Spleen (tissue), 11 donors: ENCODE measurements around the gene TMEM170A. TPM values are rescaled to one million over a fixed set of nuclear protein-coding genes. Genes with fewer than 3 reads are reported as not detected.
"Not testable (repeated sequence)": the region's sequence is repeated elsewhere in the genome, so short reads cannot be mapped to it uniquely, and the experiment has no call there.

ENCODE experiments used
- DNase-seq: peaks from one replicate; pipeline ENCODE4 v3.0.0-alpha.2; 2020
- H3K27ac ChIP-seq, 8 donors: fragments of 200-600 bp; sonication (generic) in 7 of 8; 1 replicate in 4 of 8; 2 replicates in 4 of 8; pipeline versions ENCODE4 v1.5.0 to v1.8.0; 2016 to 2021; ENCODE audit warnings: inconsistent platforms in 4 of 8, mild to moderate bottlenecking in 4 of 8, moderate library complexity in 1 of 8
- H3K27me3 ChIP-seq, 7 donors: fragments of 200-600 bp; sonication (generic) in 6 of 7; replicated peaks in 1 of 7; 1 replicate in 4 of 7; 2 replicates in 3 of 7; pipeline versions ENCODE4 v1.5.0 to v1.8.0; 2016 to 2021; ENCODE audit warnings: inconsistent platforms in 3 of 7, mild to moderate bottlenecking in 1 of 7
- H3K36me3 ChIP-seq, 6 donors: fragments of 200-600 bp; sonication (generic) in 5 of 6; 1 replicate in 4 of 6; 2 replicates in 2 of 6; pipeline versions ENCODE4 v1.5.0 to v1.8.0; 2016 to 2021; ENCODE audit warnings: inconsistent platforms in 2 of 6
- H3K4me1 ChIP-seq, 6 donors: fragments of 200-600 bp; sonication (generic) in 5 of 6; 1 replicate in 3 of 6; 2 replicates in 3 of 6; pipeline versions ENCODE4 v1.5.0 to v1.8.0; 2016 to 2021; ENCODE audit warnings: inconsistent platforms in 3 of 6
- H3K4me3 ChIP-seq, 8 donors: fragments of 200-600 bp; sonication (generic) in 7 of 8; 1 replicate in 4 of 8; 2 replicates in 4 of 8; pipeline versions ENCODE4 v1.5.0 to v1.8.0; 2016 to 2021; ENCODE audit warnings: inconsistent platforms in 4 of 8, mild to moderate bottlenecking in 4 of 8, moderate library complexity in 2 of 8
- H3K9me3 ChIP-seq, 8 donors: fragments of 200-600 bp; sonication (generic) in 7 of 8; 1 replicate in 4 of 8; 2 replicates in 4 of 8; pipeline versions ENCODE4 v1.5.0 to v1.8.0; 2016 to 2021; ENCODE audit warnings: inconsistent platforms in 4 of 8
- POLR2A ChIP-seq, 3 donors: fragments of 450-650 bp; IDR thresholded peaks; one replicate each; pipeline ENCODE4 v1.5.1; 2017; ENCODE audit warnings: antibody characterized with exemption in 3 of 3, mild to moderate bottlenecking in 1 of 3
- POLR2AphosphoS5 ChIP-seq, 3 donors: sonication (generic); formaldehyde crosslinking; IDR thresholded peaks; one replicate each; pipeline ENCODE4 v1.5.1; 2017; ENCODE audit warnings: antibody characterized with exemption in 3 of 3
- WGBS, 5 donors: extraction: QIAGEN DNeasy Blood & Tissue Kit in 3 of 5; methylation state at CpG; one replicate each; pipeline versions ENCODE4 v1.1.5 to v1.1.7; 2013 to 2018; 5-methylcytosine and 5-hydroxymethylcytosine counted together
- intact Hi-C: fragments of 100-400 bp; cut with DNase I; formaldehyde crosslinking; loops from one replicate; pipeline ENCODE4 v1.15.0; 2023; ENCODE audit warnings: low total_unique reads
- polyA plus RNA-seq, 3 donors: library from polyadenylated mRNA; stranded (reverse); fragments of 200-250 nt; gene quantifications; one replicate each; pipeline ENCODE4 v1.2.1, GENCODE V29; 2013
- total RNA-seq, 7 donors: library from RNA; depleted of rRNA in 3 of 7; stranded (reverse); fragments of >200 nt in 3 of 7; fragmentation: NEBNext Ultra II Directional in 4 of 7; extraction: Animal tissue kit (Norgen Biotek cat#: 25700) in 4 of 7; gene quantifications; one replicate each; pipeline versions ENCODE4 v1.1.0 to v1.2.1, GENCODE V29; 2016 to 2021
- TF ChIP-seq, protein P1 (sequence below), 11 experiments: fragments of 200-600 bp in 7 of 11; fragments of 450-650 bp in 4 of 11; sonication (generic) in 4 of 11; IDR thresholded peaks in 8 of 11; conservative IDR thresholded peaks in 3 of 11; 1 replicate in 7 of 11; 2 replicates in 4 of 11; pipeline versions ENCODE4 v1.4.0 to v1.8.0; 2016 to 2021; ENCODE audit warnings: antibody characterized with exemption in 11 of 11, inconsistent platforms in 4 of 11, mild to moderate bottlenecking in 1 of 11
- donor health status: healthy with polysubstance abuse.
- donor health status: DM: no; HTN: no; CAD: no; lungs with moderate emphysema.
- donor health status: DM: no; HTN: no; CAD: no.
- donor health status: Bipolar disorder and iron deficiency.
- donor health status: healthy.
- donor health status: DM: no; HTN: no; CAD: no.
- donor health status: DM: yes; HTN: yes; CAD: no.

The TMEM170A gene
- total and polyA plus RNA-seq, 10 donors = 6.1 to 54.0 (median 31.4) TPM

DNA sequence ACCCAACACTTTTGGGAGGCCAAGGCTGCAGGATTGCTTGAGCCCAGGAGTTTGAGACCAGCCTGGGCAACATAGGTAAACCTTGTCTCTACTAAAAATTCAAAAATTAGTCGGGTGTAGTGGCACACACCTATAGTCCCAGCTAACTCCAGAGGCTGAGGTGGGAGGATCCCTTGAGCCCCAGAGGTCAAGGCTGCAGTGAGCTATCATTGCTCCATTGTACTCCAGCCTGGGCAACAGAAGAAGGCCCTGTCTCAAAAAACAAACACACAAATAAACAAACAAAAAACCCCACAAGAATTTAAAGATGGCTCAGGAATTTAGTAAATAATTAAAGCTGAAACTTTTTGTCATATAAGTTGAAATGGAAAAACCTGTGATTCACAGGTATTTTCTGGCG is 2.3 kb upstream of the TMEM170A start:
- no peak for TF ChIP-seq POLR2AphosphoS5 (IDR thresholded peaks at IDR 0.05)
- TF ChIP-seq, protein P1, sequence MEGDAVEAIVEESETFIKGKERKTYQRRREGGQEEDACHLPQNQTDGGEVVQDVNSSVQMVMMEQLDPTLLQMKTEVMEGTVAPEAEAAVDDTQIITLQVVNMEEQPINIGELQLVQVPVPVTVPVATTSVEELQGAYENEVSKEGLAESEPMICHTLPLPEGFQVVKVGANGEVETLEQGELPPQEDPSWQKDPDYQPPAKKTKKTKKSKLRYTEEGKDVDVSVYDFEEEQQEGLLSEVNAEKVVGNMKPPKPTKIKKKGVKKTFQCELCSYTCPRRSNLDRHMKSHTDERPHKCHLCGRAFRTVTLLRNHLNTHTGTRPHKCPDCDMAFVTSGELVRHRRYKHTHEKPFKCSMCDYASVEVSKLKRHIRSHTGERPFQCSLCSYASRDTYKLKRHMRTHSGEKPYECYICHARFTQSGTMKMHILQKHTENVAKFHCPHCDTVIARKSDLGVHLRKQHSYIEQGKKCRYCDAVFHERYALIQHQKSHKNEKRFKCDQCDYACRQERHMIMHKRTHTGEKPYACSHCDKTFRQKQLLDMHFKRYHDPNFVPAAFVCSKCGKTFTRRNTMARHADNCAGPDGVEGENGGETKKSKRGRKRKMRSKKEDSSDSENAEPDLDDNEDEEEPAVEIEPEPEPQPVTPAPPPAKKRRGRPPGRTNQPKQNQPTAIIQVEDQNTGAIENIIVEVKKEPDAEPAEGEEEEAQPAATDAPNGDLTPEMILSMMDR (IDR thresholded peaks at IDR 0.05 in 8 of 11, conservative IDR thresholded peaks at IDR 0.05 in 3 of 11) = no peak

DNA sequence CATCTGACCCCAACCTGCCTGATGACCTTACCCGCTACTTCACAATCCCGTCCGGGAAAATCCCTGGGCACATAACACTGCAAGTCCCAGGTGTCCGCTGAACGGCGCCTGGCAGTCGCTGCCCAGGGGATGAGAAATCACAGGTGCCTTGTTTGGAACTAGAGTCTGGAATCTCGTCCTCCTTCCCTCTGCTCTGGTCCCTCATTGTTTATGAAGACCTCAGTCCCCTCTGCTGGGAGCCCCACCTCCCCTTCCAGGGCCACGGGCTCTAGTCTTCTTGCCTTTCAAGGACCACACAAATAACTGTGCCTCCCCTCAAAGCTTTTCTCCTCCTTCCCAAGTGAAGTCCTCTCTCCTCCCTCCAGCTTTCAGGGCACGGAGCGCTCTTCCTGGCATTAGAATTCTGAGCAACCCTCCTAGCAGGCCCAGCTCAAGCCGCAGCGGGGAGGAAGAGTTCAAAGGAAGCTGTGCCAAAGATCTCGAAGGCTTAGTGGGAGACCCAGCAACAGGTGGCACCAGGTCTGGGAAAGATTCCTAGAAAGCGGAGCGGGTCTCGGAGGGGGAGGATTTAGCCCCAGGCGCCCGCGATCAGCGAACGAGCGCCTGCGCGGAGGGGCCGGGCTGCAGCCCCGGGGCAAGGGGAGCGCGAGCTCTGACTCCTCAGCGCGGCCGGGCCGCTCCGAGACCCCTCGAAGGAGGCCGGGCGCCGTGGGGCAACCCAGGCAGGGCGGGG is 934 bp downstream of the TMEM170A start:
- 5 to 7% (median 6%) methylated on average over 25 to 39 of the region's 39 CpGs for WGBS, 5 donors
- H3K4me3 ChIP-seq = peak overlapping the region; percentile 83 to 97 (median 93)
- H3K36me3 ChIP-seq, H3K9me3 ChIP-seq, H3K27me3 ChIP-seq: not testable (repeated sequence)
- H3K4me1 ChIP-seq = peaks cover 0 to 61% (median 38%) of the 10 kb centered on the region in 6 donors
- H3K27ac ChIP-seq = peak overlapping the region; percentile 96 to 100 (median 98)
- DNase-seq = peak; percentile 74
- intact Hi-C loops = loop anchor here (10.0 kb wide), 2 partner anchors 91 to 161 kb away; partner anchors contain the start of genes ADAT1 and TMEM231

More for the DNA sequence above, 2.3 kb upstream of the TMEM170A start:
- Histone ChIP-seq H3K27me3 (no peaks in the 10 kb centered on the region), H3K4me1 (peaks cover 0 to 42% (median 24%) of the 10 kb centered on the region in 6 donors), H3K27ac (no peak overlapping the region), H3K9me3 (no peaks in the 10 kb centered on the region), H3K36me3 (no peaks in the 10 kb centered on the region), H3K4me3 (no peak overlapping the region)
- DNase-seq = no peak
- WGBS, 5 donors = 82 to 95% (median 88%) methylated on average over 2 of the region's 2 CpGs
- intact Hi-C loops = loop anchor here (10.0 kb wide), 2 partner anchors 88 to 158 kb away; partner anchors contain the start of genes ADAT1 and TMEM231

DNA sequence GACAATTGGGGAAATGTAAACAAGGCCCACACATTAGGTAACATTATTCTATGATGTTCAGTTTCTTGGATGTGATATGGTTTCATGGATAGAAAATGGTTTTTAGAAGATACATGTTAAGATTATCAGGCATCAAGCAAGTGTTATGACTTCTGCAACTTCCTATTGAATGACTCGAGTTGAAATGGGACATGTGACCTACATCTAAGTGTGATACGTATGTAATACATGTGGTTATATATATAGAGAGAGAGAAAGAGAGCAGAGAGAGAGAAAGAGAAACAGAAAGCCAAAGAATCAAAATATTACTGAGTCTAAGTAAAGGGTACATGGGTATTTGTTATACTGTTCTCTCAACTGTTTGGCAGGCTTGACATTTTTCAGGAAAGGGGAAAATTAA is 1.7 kb downstream of the TMEM170A start:
- 2 to 9% (median 4%) methylated on average over 2 of the region's 2 CpGs for WGBS, 5 donors
- Histone ChIP-seq H3K4me1 (peaks cover 0 to 64% (median 38%) of the 10 kb centered on the region in 6 donors), H3K27me3 (no peaks in the 10 kb centered on the region), H3K4me3 (peak overlapping the region in 3 of 8 donors; percentile 89 to 97 (median 94)), H3K9me3 (no peaks in the 10 kb centered on the region), H3K27ac (peak overlapping the region in 1 of 8 donors; percentile 99), H3K36me3 (no peaks in the 10 kb centered on the region)
- no peak for DNase-seq
- TF ChIP-seq POLR2AphosphoS5 (IDR thresholded peaks at IDR 0.05) (no peak), POLR2A (IDR thresholded peaks at IDR 0.05) (no peak)
- TF ChIP-seq, protein P1 (IDR thresholded peaks at IDR 0.05 in 8 of 11, conservative IDR thresholded peaks at IDR 0.05 in 3 of 11) = no peak
- intact Hi-C loops = loop anchor here (10.0 kb wide), 2 partner anchors 92 to 162 kb away; partner anchors contain the start of genes ADAT1 and TMEM231

DNA sequence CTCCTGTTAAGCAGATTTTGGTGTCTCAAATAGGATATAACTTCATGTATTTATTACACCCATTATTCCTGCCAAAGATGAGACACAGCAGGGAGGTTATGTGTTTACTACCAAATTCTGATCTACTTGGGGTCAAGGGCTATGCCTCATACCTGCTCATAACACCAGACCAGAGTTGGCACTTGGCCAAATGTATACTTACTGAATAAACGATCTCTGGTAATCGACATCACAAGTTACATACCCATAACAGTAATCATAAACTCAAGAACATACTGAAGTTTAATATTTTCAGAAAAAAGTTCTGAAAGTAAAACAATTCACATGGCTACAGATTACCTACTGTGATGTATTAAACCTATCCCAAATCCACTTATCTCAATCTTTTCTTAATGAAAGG is 2.9 kb downstream of the TMEM170A start:
- Histone ChIP-seq H3K36me3 (peaks cover 0 to 10% (median 0%) of the 10 kb centered on the region in 6 donors), H3K27me3 (no peaks in the 10 kb centered on the region), H3K9me3 (no peaks in the 10 kb centered on the region), H3K4me1 (peaks cover 0 to 70% (median 38%) of the 10 kb centered on the region in 6 donors), H3K4me3 (no peak overlapping the region), H3K27ac (no peak overlapping the region)
- no peak for DNase-seq
- WGBS, 5 donors = 90 to 97% (median 94%) methylated on average over 2 of the region's 2 CpGs
- intact Hi-C loops = loop anchor here (10.0 kb wide), 2 partner anchors 93 to 163 kb away; partner anchors contain the start of genes ADAT1 and TMEM231
- TF ChIP-seq, protein P1 (IDR thresholded peaks at IDR 0.05 in 8 of 11, conservative IDR thresholded peaks at IDR 0.05 in 3 of 11) = no peak
- no peak for TF ChIP-seq POLR2A (IDR thresholded peaks at IDR 0.05)
